K562 (cell line): Measurements from ENCODE around the gene NPR1. TPM values are rescaled to one million over a fixed set of nuclear protein-coding genes. Genes with fewer than 3 reads are reported as not detected.

Source experiments
- ATAC-seq: fragments of 200-7000 bp; cut with Tn5 transposase; 3 replicates; pipeline ENCODE4 v1.9.1; 2020; ENCODE audit warnings: moderate library complexity
- BruUV-seq: library from RNA; stranded (reverse); fragments of 400-500 nt; replicated peaks from 2 replicates; lab custom pipeline; 2021; lab: Mats Ljungman, UMichigan
- CTCF ChIA-PET: fragments of 300-600 bp; formaldehyde crosslinking; extraction: SDS; loops from one replicate; lab custom pipeline; 2021; ENCODE audit warnings: low intra/inter-chr PET ratio; lab: Yijun Ruan, JAX
- POLR2A ChIA-PET: fragments of 300-600, 350-650 bp; sonication (Branson Sonifier 250); formaldehyde crosslinking; extraction: SDS; loops from one replicate; lab custom pipeline; 2021; ENCODE audit warnings: antibody characterized with exemption, inconsistent platforms; lab: Yijun Ruan, JAX
- DNase-seq, 4 experiments: peaks; one replicate each; pipeline versions ENCODE4 v3.0.0 to v3.0.0-alpha.2; 2011 to 2018; ENCODE audit warnings: low spot score in 3 of 4, mixed read lengths in 3 of 4; ENCODE audit errors: extremely low read depth in 1 of 4
- FAIRE-seq: peaks from 2 replicates; lab custom pipeline; 2011; peaks lifted over from hg19 to GRCh38; lab: Jason Lieb, UNC
- H2AFZ ChIP-seq: 2 replicates; pipeline ENCODE4 v1.6.0; 2011; ENCODE audit warnings: low read depth, low read length, control low read depth, inconsistent platforms
- H3K27ac ChIP-seq: fragments of 200-600 bp; 3 replicates; pipeline ENCODE4 v1.8.0; 2011; ENCODE audit warnings: low read depth, mild to moderate bottlenecking, control low read depth, inconsistent platforms, low read length, moderate library complexity, mixed read lengths; ENCODE audit errors: extremely low read depth
- H3K27me3 ChIP-seq, 2 experiments: fragments of 300-600 bp in 1 of 2; 2 replicates in 1 of 2; 3 replicates in 1 of 2; pipeline versions ENCODE4 v1.6.0 to v1.8.0; 2011; ENCODE audit warnings: inconsistent platforms in 2 of 2, low read length in 2 of 2, mild to moderate bottlenecking in 1 of 2, mixed read lengths in 1 of 2, moderate library complexity in 1 of 2; ENCODE audit not compliant: control insufficient read depth in 2 of 2, insufficient read depth in 2 of 2
- H3K36me3 ChIP-seq: fragments of 300-600 bp; 3 replicates; pipeline ENCODE4 v1.8.0; 2011; ENCODE audit warnings: mild to moderate bottlenecking, low read length, inconsistent platforms; ENCODE audit not compliant: control insufficient read depth, insufficient read depth
- H3K4me1 ChIP-seq, 2 experiments: fragments of 200-600 bp in 1 of 2; replicated peaks in 1 of 2; 2 replicates in 1 of 2; 3 replicates in 1 of 2; pipeline versions ENCODE4 v1.5.1 to v1.8.0; 2011; ENCODE audit warnings: inconsistent platforms in 2 of 2, low read length in 2 of 2, mild to moderate bottlenecking in 1 of 2, mixed read lengths in 1 of 2, moderate library complexity in 1 of 2; ENCODE audit not compliant: control insufficient read depth in 2 of 2, insufficient read depth in 2 of 2
- H3K4me2 ChIP-seq: 2 replicates; pipeline ENCODE4 v1.6.1; 2011; ENCODE audit warnings: low read length, control low read depth, inconsistent platforms, mixed read lengths; ENCODE audit not compliant: insufficient read depth
- H3K4me3 ChIP-seq: fragments of 200-600 bp; sonication (generic), shearing (Covaris generic); 2 replicates; pipeline ENCODE4 v1.5.1; 2016; ENCODE audit warnings: control low read depth, inconsistent platforms
- H3K79me2 ChIP-seq: fragments of 200-600 bp; 3 replicates; pipeline ENCODE4 v1.8.0; 2011; ENCODE audit warnings: low read length, inconsistent platforms; ENCODE audit not compliant: control insufficient read depth, insufficient read depth
- H3K9ac ChIP-seq, 2 experiments: 2 replicates each; pipeline versions ENCODE4 v1.6.0 to v1.6.1; 2011; ENCODE audit warnings: low read depth in 2 of 2, low read length in 2 of 2, control low read depth in 1 of 2, inconsistent platforms in 1 of 2, mild to moderate bottlenecking in 1 of 2, mixed read lengths in 1 of 2; ENCODE audit not compliant: insufficient read depth in 1 of 2
- H3K9me1 ChIP-seq: one replicate; pipeline ENCODE4 v1.6.0; 2011; ENCODE audit warnings: inconsistent platforms, mild to moderate bottlenecking, low read length, moderate library complexity; ENCODE audit not compliant: control insufficient read depth, insufficient read depth
- H3K9me3 ChIP-seq: replicated peaks from 2 replicates; pipeline ENCODE4 v1.5.1; 2011; ENCODE audit warnings: low read depth, low read length, inconsistent platforms; ENCODE audit not compliant: control insufficient read depth, insufficient read depth
- H4K20me1 ChIP-seq: replicated peaks from 2 replicates; pipeline ENCODE4 v1.6.1; 2011; ENCODE audit warnings: low read length, inconsistent platforms, mixed read lengths; ENCODE audit not compliant: control insufficient read depth, insufficient read depth
- EGR1 ChIP-seq: fragments of 450-650 bp; conservative IDR thresholded peaks from 2 replicates; pipeline ENCODE4 v1.6.1; 2017; ENCODE audit warnings: mild to moderate bottlenecking
- ZNF134 ChIP-seq: fragments of 250-450 bp; sonication (Bioruptor Pico); conservative IDR thresholded peaks from 2 replicates; pipeline ENCODE4 v1.4.0; 2020
- WGBS: fragments of 100-300 bp; shearing (Covaris generic); methylation state at CpG from one replicate; pipeline ENCODE4 v1.1.6; 2016; ENCODE audit warnings: low coverage, mixed read lengths; ENCODE audit not compliant: insufficient coverage; ENCODE audit errors: missing lambda C conversion rate; 5-methylcytosine and 5-hydroxymethylcytosine counted together
- in situ Hi-C: fragments of 300-500 bp; cut with MboI; formaldehyde crosslinking; loops from 4 replicates; pipeline ENCODE4 v1.15.0; 2018; ENCODE audit warnings: inconsistent platforms, mixed read lengths
- intact Hi-C: fragments of 100-400 bp; cut with micrococcal nuclease; formaldehyde crosslinking; loops from 2 replicates; pipeline ENCODE4 v1.14.2; 2022
- polyA plus RNA-seq, 8 experiments: library from polyadenylated mRNA; depleted of rRNA in 4 of 8; stranded (reverse) in 5 of 8; unstranded in 3 of 8; fragments of >200 nt; fragmentation: Nextera tagmentation in 2 of 8; fragmentation: Illumina TruSeq in 1 of 8; extraction: Ambion mirVana in 2 of 8; extraction: Trizol in 1 of 8; gene quantifications; 2 replicates each; pipeline versions ENCODE4 v1.2.1 to v1.2.3, GENCODE V29; 2011 to 2014; ENCODE audit warnings: inconsistent platforms in 1 of 8, missing spikeins in 1 of 8
- total RNA-seq, 7 experiments: library from RNA; depleted of rRNA in 6 of 7; stranded (reverse); fragments of >200 nt in 6 of 7; fragmentation: Illumina TruSeq in 2 of 7; extraction: Trizol in 2 of 7; gene quantifications; 2 replicates each; pipeline versions ENCODE4 v1.2.1 to v1.2.3, GENCODE V29; 2011 to 2021; ENCODE audit warnings: low replicate concordance in 1 of 7

NPR1 gene
- total and polyA plus RNA-seq, 9 of the 15 experiments (the other 6 are each of a cell fraction or from before 2014, with no cell fraction given), result 0.05 to 0.16 (median 0.06) TPM; not detected in 6

DNA sequence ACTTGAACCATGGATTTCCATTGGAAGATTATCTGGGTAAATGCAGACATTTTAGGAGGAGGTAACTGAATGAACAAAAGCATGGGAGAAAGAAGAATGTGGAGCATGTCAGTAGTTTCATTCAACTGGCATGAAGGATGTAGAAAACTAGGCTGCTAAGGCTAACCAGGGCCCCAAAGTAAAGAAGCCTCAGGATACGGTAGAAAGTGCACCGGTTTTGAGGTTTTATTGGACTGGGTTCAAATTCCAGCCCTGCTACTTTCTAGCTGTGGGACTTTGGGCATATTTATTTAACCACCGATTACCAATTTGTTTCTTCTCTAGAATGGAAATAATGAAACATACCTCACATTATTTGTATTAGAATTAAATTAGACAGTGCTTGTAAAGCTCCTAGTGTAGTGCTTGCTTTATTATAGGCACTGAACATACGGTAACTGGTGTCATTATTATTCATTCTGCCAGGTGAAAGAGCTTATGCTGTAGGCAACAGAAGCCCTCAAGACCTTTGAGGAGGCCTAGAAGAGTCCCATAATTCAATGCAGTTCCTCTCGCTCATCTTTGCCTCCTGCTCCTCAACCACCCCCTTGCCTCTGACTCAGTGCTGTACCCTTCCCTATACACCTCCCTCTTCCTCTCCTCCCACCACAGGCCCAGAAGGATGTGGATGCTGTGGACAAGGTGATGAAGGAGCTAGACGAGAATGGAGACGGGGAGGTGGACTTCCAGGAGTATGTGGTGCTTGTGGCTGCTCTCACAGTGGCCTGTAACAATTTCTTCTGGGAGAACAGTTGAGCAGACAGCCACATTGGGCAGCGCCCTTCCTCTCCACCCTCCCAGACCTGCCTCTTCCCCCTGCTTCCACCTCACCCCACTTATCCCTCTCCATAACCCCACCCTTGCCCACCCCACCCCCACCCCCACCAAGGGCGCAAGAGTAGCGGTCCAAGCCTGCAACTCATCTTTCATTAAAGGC is 47.2 kb upstream of the NPR1 start:
- in situ Hi-C loops (no loop called here), intact Hi-C loops (loop anchor here (5.0 kb wide), 1 partner anchor 99 kb away; no protein-coding TSS in a partner anchor)
- Histone ChIP-seq H3K9ac (no peak overlapping the region), H3K4me3 (no peak overlapping the region), H2AFZ (no peak overlapping the region), H4K20me1 (no peaks in the 10 kb centered on the region), H3K4me1 (peaks cover 33 to 47% of the 10 kb centered on the region in 2 experiments), H3K4me2 (no peak overlapping the region), H3K27me3 (no peaks in the 10 kb centered on the region), H3K36me3 (peaks cover 8% of the 10 kb centered on the region; the same call in 2 of the 3 replicates), H3K79me2 (peaks cover 27% of the 10 kb centered on the region), H3K9me1 (no peaks in the 10 kb centered on the region), H3K9me3 (no peaks in the 10 kb centered on the region), H3K27ac (no peak overlapping the region)
- BruUV-seq, result no TSS peak
- CTCF ChIA-PET, result no interaction called here
- FAIRE-seq, result no peak
- TF ChIP-seq ZNF134 (no peak), EGR1 (0 out of 2 replicates have a peak, but pooled peaks have one; percentile 7)
- no peak for ATAC-seq
- POLR2A ChIA-PET, result interaction anchor here (0.6 to 1.5 kb wide), 4 partner anchors 15 to 178 kb away, joined by 3 to 5 read pairs (median 4); partner anchors contain the start of gene S100A14
- no peak for DNase-seq
- 60% methylated on average over 9 of the region's 10 CpGs for WGBS
